MM.1S (cell line): ENCODE results near the gene EVI5L.

Source experiments
- CTCF ChIP-seq: fragments of 300-600 bp; sonication (generic); IDR thresholded peaks from 2 replicates; pipeline ENCODE4 v1.5.1; 2016; ENCODE audit warnings: antibody characterized with exemption, low read length, mixed read lengths
- EZH2 ChIP-seq: fragments of 300-600 bp; sonication (generic); optimal IDR thresholded peaks from 2 replicates; pipeline ENCODE3; 2017; ENCODE audit warnings: low read depth, mild to moderate bottlenecking, antibody characterized with exemption, low read length, mixed read lengths

- TF ChIP-seq CTCF (no peak), EZH2 (no peak)
Observed at GRCh38 chr19:7868326-7868670, 38.3 kb downstream of the EVI5L start.
